Measurements from ENCODE around the gene CACNA1B.

The CACNA1B gene

DNA sequence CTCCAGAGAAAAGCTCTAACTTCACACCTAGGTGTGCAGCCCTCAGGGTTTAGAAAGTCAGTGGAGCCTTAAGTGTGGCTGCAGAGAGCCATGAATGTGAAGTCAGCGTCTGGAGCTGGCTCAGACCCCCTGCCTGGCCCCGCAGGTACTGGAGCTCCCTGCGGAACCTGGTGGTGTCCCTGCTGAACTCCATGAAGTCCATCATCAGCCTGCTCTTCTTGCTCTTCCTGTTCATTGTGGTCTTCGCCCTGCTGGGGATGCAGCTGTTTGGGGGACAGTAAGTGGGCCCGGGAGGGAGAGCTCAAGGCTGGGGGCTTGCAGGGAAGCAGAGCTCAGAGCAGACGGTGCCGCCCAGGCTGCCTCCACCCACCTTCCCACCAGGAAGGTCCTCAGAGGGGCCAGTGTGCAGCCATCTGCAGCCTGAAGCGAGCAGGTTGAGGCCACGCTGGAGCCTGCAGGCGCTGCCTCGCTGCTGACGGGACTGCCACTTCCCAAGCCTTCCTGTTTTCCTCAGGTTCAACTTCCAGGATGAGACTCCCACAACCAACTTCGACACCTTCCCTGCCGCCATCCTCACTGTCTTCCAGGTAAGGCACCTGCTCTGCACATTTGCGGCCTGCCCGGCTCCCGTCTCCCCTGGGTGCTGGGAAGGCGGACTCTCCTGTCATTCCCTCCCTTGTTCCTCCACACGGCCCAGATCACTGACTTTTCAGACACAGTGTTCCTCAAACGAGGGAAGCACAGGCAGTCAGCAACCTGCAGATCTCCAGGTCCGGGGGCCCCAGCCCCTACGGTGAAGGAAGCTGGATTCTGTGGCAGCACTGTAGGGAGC, 108.9 kb downstream of the CACNA1B start:
- no peaks in the 10 kb centered on the region; the same call in 1 of the 2 replicates for H3K27me3 ChIP-seq (ENCODE audit: insufficient read depth, low read depth)
- H3K36me3 ChIP-seq (ENCODE audit: insufficient read depth), result no peaks in the 10 kb centered on the region
- no peak overlapping the region for H3K4me2 ChIP-seq
- TF ChIP-seq, protein P1, sequence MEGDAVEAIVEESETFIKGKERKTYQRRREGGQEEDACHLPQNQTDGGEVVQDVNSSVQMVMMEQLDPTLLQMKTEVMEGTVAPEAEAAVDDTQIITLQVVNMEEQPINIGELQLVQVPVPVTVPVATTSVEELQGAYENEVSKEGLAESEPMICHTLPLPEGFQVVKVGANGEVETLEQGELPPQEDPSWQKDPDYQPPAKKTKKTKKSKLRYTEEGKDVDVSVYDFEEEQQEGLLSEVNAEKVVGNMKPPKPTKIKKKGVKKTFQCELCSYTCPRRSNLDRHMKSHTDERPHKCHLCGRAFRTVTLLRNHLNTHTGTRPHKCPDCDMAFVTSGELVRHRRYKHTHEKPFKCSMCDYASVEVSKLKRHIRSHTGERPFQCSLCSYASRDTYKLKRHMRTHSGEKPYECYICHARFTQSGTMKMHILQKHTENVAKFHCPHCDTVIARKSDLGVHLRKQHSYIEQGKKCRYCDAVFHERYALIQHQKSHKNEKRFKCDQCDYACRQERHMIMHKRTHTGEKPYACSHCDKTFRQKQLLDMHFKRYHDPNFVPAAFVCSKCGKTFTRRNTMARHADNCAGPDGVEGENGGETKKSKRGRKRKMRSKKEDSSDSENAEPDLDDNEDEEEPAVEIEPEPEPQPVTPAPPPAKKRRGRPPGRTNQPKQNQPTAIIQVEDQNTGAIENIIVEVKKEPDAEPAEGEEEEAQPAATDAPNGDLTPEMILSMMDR (conservative IDR thresholded peaks at IDR 0.05; ENCODE audit: low read depth, low read length), result no peak
- H3K79me2 ChIP-seq (ENCODE audit: insufficient read depth, low read depth), result no peaks in the 10 kb centered on the region
- no peak overlapping the region for H2AFZ ChIP-seq (ENCODE audit: low read depth)
- H3K27ac ChIP-seq, result no peak overlapping the region
- H3K4me1 ChIP-seq (ENCODE audit: low read depth, poor library complexity, severe bottlenecking), result no peaks in the 10 kb centered on the region
- no peak overlapping the region for H3K4me3 ChIP-seq (IDR thresholded peaks at IDR 0.05; ENCODE audit: insufficient read depth, low read depth, low read length)
- H4K20me1 ChIP-seq (ENCODE audit: insufficient read depth), result no peaks in the 10 kb centered on the region
- no peak overlapping the region for H3K9ac ChIP-seq

DNA sequence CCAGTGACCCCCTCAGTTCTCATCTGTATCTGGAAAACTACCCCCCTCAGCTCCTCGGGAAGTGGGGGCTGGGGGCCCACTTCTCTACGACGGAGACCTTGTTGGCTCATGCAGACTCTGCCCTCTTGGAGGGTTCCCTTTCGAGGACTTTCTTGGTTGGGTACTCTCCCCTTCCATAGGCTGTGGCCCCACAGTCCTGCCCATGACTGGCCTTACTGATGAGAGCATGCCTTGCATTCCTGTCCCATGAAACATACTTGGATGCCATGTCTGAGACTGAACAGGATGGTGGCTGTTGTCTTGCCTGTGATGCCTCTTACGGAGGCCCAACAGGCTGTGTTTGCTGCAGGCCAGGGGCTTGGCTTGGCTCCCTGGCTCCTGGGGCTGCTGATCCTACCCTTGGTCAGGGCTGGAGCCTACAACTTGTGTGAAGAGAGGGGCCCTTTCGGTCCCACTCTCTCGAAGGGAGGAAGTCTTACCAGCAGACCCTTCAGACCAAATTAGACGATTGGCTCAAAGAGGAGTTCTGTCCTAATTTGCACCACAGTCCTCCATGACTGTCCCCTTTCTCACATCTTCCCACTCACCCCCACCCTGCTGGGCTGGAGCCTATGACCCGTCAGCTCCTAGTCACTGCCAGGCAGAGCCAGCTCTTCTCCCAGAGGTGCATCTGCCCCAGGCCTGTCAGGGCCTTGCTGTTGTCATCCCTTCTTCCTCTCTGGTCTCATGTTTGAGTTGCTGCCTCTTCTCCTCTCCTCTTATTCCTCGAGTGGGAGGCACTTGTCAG, 109.9 kb downstream of the CACNA1B start:
- TF ChIP-seq, protein P1 (conservative IDR thresholded peaks at IDR 0.05; ENCODE audit: low read depth, low read length), result no peak
- H3K4me3 ChIP-seq (IDR thresholded peaks at IDR 0.05; ENCODE audit: insufficient read depth, low read depth, low read length), result no peak overlapping the region
- H2AFZ ChIP-seq (ENCODE audit: low read depth), result no peak overlapping the region
- no peaks in the 10 kb centered on the region for H4K20me1 ChIP-seq (ENCODE audit: insufficient read depth)
- no peak overlapping the region for H3K4me2 ChIP-seq
- no peak overlapping the region for H3K9ac ChIP-seq
- H3K79me2 ChIP-seq (ENCODE audit: insufficient read depth, low read depth), result no peaks in the 10 kb centered on the region
- H3K27ac ChIP-seq, result no peak overlapping the region
- no peaks in the 10 kb centered on the region for H3K36me3 ChIP-seq (ENCODE audit: insufficient read depth)
- no peaks in the 10 kb centered on the region; the same call in 1 of the 2 replicates for H3K27me3 ChIP-seq (ENCODE audit: insufficient read depth, low read depth)
- no peaks in the 10 kb centered on the region for H3K4me1 ChIP-seq (ENCODE audit: low read depth, poor library complexity, severe bottlenecking)

DNA sequence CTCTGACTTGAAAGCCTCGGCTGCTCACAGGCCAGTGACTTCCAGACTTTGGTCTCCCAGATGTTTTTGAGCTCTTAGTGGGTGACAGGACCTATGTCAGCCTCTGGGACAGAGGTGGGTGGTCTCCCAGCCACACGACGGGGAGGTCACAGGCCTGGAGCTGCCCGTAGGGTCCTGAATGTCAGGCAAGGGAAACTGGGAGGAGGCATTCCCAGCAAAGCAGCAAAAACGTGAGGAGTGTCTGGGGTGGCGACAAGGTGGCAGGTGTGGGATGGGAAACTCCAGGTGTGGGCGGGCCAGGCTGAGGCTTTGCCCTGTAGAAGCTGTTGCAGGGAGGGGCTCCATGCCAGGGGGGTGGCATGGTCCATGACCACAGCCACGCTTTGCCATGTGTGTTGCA, 110.5 kb downstream of the CACNA1B start:
- no peaks in the 10 kb centered on the region for H3K79me2 ChIP-seq (ENCODE audit: insufficient read depth, low read depth)
- no peak overlapping the region for H2AFZ ChIP-seq (ENCODE audit: low read depth)
- H3K4me1 ChIP-seq (ENCODE audit: low read depth, poor library complexity, severe bottlenecking), result no peaks in the 10 kb centered on the region
- no peaks in the 10 kb centered on the region for H3K36me3 ChIP-seq (ENCODE audit: insufficient read depth)
- H3K27ac ChIP-seq, result no peak overlapping the region
- no peak overlapping the region for H3K4me3 ChIP-seq (IDR thresholded peaks at IDR 0.05; ENCODE audit: insufficient read depth, low read depth, low read length)
- H3K27me3 ChIP-seq (ENCODE audit: insufficient read depth, low read depth), result no peaks in the 10 kb centered on the region; the same call in 1 of the 2 replicates
- H3K9ac ChIP-seq, result no peak overlapping the region
- H4K20me1 ChIP-seq (ENCODE audit: insufficient read depth), result no peaks in the 10 kb centered on the region
- no peak overlapping the region for H3K4me2 ChIP-seq
- TF ChIP-seq, protein P1 (conservative IDR thresholded peaks at IDR 0.05; ENCODE audit: low read depth, low read length), result no peak

DNA sequence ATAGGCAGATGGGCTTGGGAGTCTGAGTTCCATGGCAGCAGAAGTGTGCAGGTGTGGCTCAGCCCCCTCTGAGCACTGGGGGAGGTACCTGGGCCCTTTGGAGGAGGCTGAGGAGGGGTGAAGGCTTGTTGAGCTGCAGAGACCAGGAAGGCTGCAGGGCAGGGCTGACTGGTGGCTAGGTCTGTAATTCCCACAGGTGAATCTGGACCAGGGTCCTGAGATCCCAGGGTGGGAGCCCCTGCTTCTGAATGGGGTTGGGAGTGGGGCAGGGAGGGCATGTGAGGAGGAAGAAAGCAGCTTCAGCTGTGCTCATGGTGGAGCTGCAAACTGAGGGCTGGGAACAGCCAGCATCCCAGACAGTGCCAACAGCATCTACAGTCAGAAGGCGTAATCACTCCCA, 111.1 kb downstream of the CACNA1B start:
- no peak overlapping the region for H3K4me2 ChIP-seq
- TF ChIP-seq, protein P1 (conservative IDR thresholded peaks at IDR 0.05; ENCODE audit: low read depth, low read length), result no peak
- H2AFZ ChIP-seq (ENCODE audit: low read depth), result no peak overlapping the region

More for the DNA sequence above, 111.1 kb downstream of the CACNA1B start:
- Histone ChIP-seq H3K27ac (no peak overlapping the region), H3K27me3 (ENCODE audit: insufficient read depth, low read depth) (no peaks in the 10 kb centered on the region; the same call in 1 of the 2 replicates), H3K79me2 (ENCODE audit: insufficient read depth, low read depth) (no peaks in the 10 kb centered on the region), H3K36me3 (ENCODE audit: insufficient read depth) (no peaks in the 10 kb centered on the region), H4K20me1 (ENCODE audit: insufficient read depth) (no peaks in the 10 kb centered on the region), H3K4me1 (ENCODE audit: low read depth, poor library complexity, severe bottlenecking) (no peaks in the 10 kb centered on the region), H3K4me3 (IDR thresholded peaks at IDR 0.05; ENCODE audit: insufficient read depth, low read depth, low read length) (no peak overlapping the region), H3K9ac (no peak overlapping the region)

Data from KMS-11 (cell line).